Liver (tissue), 3 donors: ENCODE data around the gene GLIPR2.

Experiments used
- CTCF ChIP-seq: fragments of 150-350 bp; IDR thresholded peaks from 2 replicates; pipeline ENCODE4 v1.5.1; 2017; ENCODE audit warnings: improper control_type of control experiment, low read depth, low read length; ENCODE audit not compliant: missing input control
- FOXA1 ChIP-seq: IDR thresholded peaks from 2 replicates; pipeline ENCODE4 v1.6.1; 2016; ENCODE audit warnings: antibody characterized with exemption
- JUND ChIP-seq, 2 donors: IDR thresholded peaks; 2 replicates each; pipeline ENCODE4 v1.6.1; 2016; ENCODE audit warnings: antibody characterized with exemption in 2 of 2
- MAX ChIP-seq: IDR thresholded peaks from 2 replicates; pipeline ENCODE4 v1.6.1; 2016; ENCODE audit warnings: antibody characterized with exemption
- RAD21 ChIP-seq, 2 donors: IDR thresholded peaks; 2 replicates each; pipeline ENCODE4 v1.6.1; 2016; ENCODE audit warnings: antibody characterized with exemption in 2 of 2, mild to moderate bottlenecking in 2 of 2
- REST ChIP-seq: IDR thresholded peaks from 2 replicates; pipeline ENCODE4 v1.6.1; 2016; ENCODE audit warnings: antibody characterized with exemption, mild to moderate bottlenecking
- RXRA ChIP-seq, 2 donors: IDR thresholded peaks; 2 replicates each; pipeline ENCODE4 v1.6.1; 2017 to 2018; ENCODE audit warnings: antibody characterized with exemption in 2 of 2, mild to moderate bottlenecking in 1 of 2
- TAF1 ChIP-seq: conservative IDR thresholded peaks from 2 replicates; pipeline ENCODE4 v1.6.1; 2016; ENCODE audit warnings: antibody characterized with exemption, mild to moderate bottlenecking
- ZBTB33 ChIP-seq: IDR thresholded peaks from 2 replicates; pipeline ENCODE4 v1.6.1; 2016; ENCODE audit warnings: antibody characterized with exemption
- donor health status: healthy.
- donor health status: healthy.

GRCh38 chr9:36207016-36207415 lies 70.5 kb downstream of the GLIPR2 start:
- TF ChIP-seq RXRA (IDR thresholded peaks at IDR 0.05) (no peak), TAF1 (no peak), ZBTB33 (no peak), CTCF (no peak), MAX (no peak), REST (no peak), JUND (IDR thresholded peaks at IDR 0.05) (no peak), RAD21 (IDR thresholded peaks at IDR 0.05) (no peak), FOXA1 (no peak)
